Measurements from ENCODE around the gene GNB5.
"Not testable (repeated sequence)": the region's sequence is repeated elsewhere in the genome, so short reads cannot be mapped to it uniquely, and the experiment has no call there.

Gene GNB5

DNA sequence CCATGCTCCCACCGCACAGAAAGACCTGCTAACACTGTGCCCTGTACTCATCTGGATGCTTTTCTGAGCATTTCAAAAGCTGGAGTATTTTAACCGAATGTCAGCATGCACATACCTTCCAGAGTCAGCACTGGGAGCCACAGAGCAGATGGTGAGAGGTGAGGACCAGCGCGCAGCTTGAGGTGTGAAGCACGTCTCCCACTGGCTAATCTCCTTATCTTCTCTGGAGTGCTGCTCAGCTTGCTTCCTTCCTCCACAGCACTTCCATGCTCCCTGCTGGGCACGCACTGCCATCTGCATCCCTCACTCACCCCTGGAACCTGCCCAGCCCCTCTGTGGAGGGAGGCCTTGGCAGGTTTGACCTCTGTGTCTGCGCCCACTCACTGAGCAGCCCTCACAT lies at the start of gene GNB5:
GNB5 (minus strand) TSS at position 186 of the 400 bp plus-strand sequence. CDS start 6,716 bp downstream, outside the sequence.
- Histone ChIP-seq H3K9me3 (ENCODE audit: control insufficient read depth, low read depth, low read length) (no peaks in the 10 kb centered on the region), H3K4me1 (ENCODE audit: control insufficient read depth, low read depth, low read length) (no peaks in the 10 kb centered on the region), H3K4me3 (ENCODE audit: low read length) (no peak within 1 kb of the TSS), H3K27ac (ENCODE audit: low read length) (no peak within 1 kb of the TSS), H3K27me3 (ENCODE audit: control insufficient read depth, insufficient read depth, low read length) (no peaks in the 10 kb centered on the region), H3K36me3 (ENCODE audit: control insufficient read depth, low read depth, low read length) (peaks cover 2% of the 10 kb centered on the region), H3K9ac (ENCODE audit: low read length) (no peak within 1 kb of the TSS)

DNA sequence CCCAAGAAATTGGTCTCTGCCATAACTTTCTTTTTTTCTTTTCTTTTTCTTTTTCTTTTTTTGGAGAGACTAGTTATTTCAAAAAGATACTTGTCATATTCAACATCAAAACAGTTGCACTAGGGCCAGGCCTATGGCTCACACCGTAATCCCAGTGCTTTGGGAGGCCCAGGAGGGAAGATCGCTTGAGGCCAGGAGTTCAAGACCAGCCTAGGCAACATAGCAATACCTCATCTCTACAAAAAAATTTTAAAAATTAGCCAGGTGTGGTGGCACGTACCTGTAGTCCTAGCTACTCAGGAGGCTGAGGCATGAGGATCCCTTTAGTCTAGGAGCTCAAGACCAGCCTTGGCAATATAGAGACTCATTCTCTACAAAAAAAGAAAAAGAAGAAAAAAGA lies 49.0 kb upstream of the GNB5 start:
- Histone ChIP-seq H3K27ac (ENCODE audit: low read length) (no peak overlapping the region), H3K4me1 (ENCODE audit: control insufficient read depth, low read depth, low read length) (no peaks in the 10 kb centered on the region), H3K4me3 (ENCODE audit: low read length) (no peak overlapping the region), H3K9ac (ENCODE audit: low read length) (no peak overlapping the region), H3K9me3 (ENCODE audit: control insufficient read depth, low read depth, low read length) (no peaks in the 10 kb centered on the region), H3K27me3 (ENCODE audit: control insufficient read depth, insufficient read depth, low read length) (no peaks in the 10 kb centered on the region), H3K36me3 (ENCODE audit: control insufficient read depth, low read depth, low read length) (peaks cover 61% of the 10 kb centered on the region)

DNA sequence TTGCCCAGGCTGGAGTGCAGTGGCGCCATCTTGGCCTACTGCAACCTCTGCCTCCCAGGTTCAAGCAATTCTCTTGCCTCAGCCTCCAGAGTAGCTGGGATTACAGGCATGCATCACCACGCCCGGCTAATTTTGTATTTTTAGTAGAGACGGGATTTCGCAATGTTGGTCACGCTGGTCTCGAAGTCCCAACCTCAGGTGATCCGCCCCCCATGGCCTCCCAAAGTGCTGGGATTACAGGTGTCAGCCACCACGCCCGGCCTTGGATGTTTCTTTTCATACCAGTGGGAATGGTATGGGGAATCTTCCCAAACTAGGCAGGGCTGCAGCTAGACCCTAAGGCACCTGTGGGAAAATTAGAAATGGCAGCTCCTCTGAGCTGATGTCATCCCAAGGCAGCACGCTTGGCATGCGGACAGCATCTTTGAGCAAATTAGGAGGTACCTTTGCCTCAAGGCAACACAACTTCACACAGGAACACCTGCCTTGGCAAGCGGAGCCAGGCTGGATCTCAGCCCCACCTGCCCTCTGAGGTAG lies 47.9 kb upstream of the GNB5 start:
- not testable (repeated sequence) for H3K27me3 ChIP-seq (ENCODE audit: control insufficient read depth, insufficient read depth, low read length); H3K9ac ChIP-seq (ENCODE audit: low read length); H3K27ac ChIP-seq (ENCODE audit: low read length); H3K9me3 ChIP-seq (ENCODE audit: control insufficient read depth, low read depth, low read length); H3K4me1 ChIP-seq (ENCODE audit: control insufficient read depth, low read depth, low read length); H3K4me3 ChIP-seq (ENCODE audit: low read length)
- H3K36me3 ChIP-seq (ENCODE audit: control insufficient read depth, low read depth, low read length): peaks cover 61% of the 10 kb centered on the region

DNA sequence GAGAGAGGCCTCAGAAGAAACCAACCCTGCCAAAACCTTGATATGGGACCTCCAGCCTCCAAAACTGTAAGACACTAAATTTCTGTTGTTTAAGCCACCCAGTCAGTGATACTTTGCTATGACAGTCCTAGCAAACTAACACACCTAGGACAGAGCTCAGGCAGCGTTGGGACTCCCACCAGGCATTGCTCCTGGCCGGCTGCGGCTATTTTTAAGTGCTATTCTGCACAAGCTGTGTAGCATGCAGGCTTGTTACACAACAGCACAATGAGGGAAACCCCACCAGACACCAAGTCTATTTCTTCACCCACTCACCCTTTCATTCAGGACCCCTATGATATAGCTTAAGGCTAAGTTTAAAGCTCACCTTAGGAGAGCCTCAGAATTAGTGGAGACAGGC lies 47.0 kb upstream of the GNB5 start:
- Histone ChIP-seq H3K27me3 (ENCODE audit: control insufficient read depth, insufficient read depth, low read length) (no peaks in the 10 kb centered on the region), H3K9me3 (ENCODE audit: control insufficient read depth, low read depth, low read length) (no peaks in the 10 kb centered on the region), H3K36me3 (ENCODE audit: control insufficient read depth, low read depth, low read length) (peaks cover 56% of the 10 kb centered on the region), H3K27ac (ENCODE audit: low read length) (no peak overlapping the region), H3K4me3 (ENCODE audit: low read length) (no peak overlapping the region), H3K4me1 (ENCODE audit: control insufficient read depth, low read depth, low read length) (no peaks in the 10 kb centered on the region), H3K9ac (ENCODE audit: low read length) (no peak overlapping the region)

DNA sequence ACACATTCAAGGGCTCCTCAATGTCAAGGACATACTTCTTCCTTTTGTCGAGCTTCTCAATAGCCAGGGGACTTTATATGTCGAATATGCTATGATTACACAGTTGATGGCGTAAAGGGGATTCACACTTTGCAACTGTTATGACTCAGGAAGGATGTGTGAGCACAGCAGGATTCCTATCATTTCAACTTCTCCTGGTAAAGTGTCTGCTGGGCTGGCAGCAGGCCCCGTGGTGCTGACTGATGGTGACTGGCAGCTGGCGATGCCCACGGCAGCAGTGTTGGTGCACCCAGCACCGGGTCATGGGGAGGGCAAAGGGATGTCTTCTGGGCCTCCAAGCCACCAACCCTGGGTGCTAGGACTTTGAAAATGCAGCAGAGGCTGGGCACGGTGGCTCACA lies 44.8 kb upstream of the GNB5 start:
- no peak overlapping the region for H3K27ac ChIP-seq (ENCODE audit: low read length)
- H3K36me3 ChIP-seq (ENCODE audit: control insufficient read depth, low read depth, low read length): peaks cover 47% of the 10 kb centered on the region
- H3K27me3 ChIP-seq (ENCODE audit: control insufficient read depth, insufficient read depth, low read length): no peaks in the 10 kb centered on the region
- no peak overlapping the region for H3K4me3 ChIP-seq (ENCODE audit: low read length)
- no peak overlapping the region for H3K9ac ChIP-seq (ENCODE audit: low read length)
- H3K9me3 ChIP-seq (ENCODE audit: control insufficient read depth, low read depth, low read length): no peaks in the 10 kb centered on the region
- H3K4me1 ChIP-seq (ENCODE audit: control insufficient read depth, low read depth, low read length): no peaks in the 10 kb centered on the region

DNA sequence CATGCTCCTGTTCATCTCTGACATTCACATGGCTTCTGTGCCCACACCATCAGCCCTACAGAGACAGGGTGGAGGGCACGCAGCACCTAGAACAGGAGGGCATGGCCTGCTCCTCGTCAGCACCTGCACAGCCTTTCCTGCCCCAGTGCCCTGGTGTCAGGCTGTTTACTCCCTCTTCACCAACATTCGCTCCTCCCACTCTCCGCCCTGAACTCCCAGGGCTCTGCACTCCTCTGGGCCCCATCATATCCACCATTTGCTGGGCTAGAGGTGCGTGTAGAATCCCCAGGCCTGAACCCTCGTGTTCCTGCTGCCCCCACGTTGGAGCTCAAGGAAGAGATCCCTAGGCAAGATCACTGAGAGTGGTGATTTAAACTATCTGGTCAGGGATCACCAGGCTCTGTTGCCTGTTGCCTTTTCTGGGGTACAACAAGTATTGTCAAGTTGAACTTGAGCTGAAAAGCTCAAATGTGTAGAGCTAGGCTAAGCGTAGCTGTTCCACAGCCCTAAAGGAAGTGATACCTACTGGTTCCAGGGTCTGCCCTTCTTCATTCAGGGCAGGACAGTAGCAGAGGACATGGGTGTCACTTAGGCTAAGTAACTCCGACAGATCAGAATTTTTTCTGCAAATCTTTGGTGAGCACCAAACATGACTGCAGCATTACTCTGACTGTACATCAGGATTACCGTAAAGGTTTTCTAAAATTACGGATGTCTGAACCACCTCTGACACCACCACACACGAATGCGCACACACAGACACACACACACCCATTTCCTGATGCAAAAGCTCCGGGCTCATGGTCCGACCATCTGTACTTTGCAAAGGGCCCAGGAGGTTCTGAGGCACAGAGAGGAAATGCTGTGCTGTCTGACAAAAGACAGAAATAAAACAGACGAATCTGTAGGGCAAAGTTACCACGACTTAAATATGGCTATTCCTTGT lies 43.7 kb upstream of the GNB5 start:
- Histone ChIP-seq H3K27me3 (ENCODE audit: control insufficient read depth, insufficient read depth, low read length) (no peaks in the 10 kb centered on the region), H3K4me3 (ENCODE audit: low read length) (no peak overlapping the region), H3K9ac (ENCODE audit: low read length) (no peak overlapping the region), H3K36me3 (ENCODE audit: control insufficient read depth, low read depth, low read length) (peaks cover 47% of the 10 kb centered on the region), H3K27ac (ENCODE audit: low read length) (no peak overlapping the region), H3K4me1 (ENCODE audit: control insufficient read depth, low read depth, low read length) (no peaks in the 10 kb centered on the region), H3K9me3 (ENCODE audit: control insufficient read depth, low read depth, low read length) (no peaks in the 10 kb centered on the region)

DNA sequence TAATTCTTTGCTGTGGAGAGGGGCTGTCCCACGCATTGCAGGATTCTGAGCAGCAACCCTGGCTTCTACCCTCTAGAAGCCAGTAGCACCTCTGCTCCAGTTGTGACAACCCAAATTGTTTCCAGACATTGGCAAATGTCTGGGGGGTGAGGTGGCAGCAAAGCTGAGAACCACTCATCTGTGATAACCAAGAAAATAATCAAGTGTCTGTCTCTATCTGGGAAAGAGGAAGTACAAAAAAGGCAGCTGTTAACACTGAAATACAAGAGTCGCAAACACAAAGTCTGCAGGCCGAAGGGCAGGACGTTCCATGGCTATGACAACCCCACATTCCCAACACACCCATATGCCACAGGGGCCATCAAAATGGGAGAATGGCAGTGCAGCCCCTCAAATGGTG lies 42.2 kb upstream of the GNB5 start:
- H3K4me3 ChIP-seq (ENCODE audit: low read length): no peak overlapping the region
- no peaks in the 10 kb centered on the region for H3K4me1 ChIP-seq (ENCODE audit: control insufficient read depth, low read depth, low read length)
- no peak overlapping the region for H3K27ac ChIP-seq (ENCODE audit: low read length)

DNA sequence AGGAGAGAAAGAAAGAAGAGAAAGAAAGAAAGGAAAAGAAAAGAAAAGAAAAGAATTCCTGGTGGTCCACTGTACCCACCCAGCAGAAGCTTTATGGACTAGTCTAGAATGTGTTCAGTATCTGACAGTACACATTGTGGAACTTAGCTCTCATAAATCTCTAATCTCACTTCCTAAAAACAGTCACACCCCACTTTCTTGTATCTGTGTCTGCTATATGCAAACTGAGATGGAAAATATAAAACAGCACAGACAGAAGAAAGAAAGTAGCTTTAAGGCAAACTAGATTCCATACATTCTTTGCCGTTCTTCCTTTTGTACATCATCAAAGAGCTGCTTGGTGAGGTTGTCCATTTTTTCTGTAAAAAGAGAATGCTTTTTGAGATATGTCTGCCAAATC lies 41.1 kb upstream of the GNB5 start:
- Histone ChIP-seq H3K4me3 (ENCODE audit: low read length) (no peak overlapping the region), H3K9ac (ENCODE audit: low read length) (no peak overlapping the region), H3K9me3 (ENCODE audit: control insufficient read depth, low read depth, low read length) (no peaks in the 10 kb centered on the region), H3K27ac (ENCODE audit: low read length) (no peak overlapping the region), H3K36me3 (ENCODE audit: control insufficient read depth, low read depth, low read length) (peaks cover 39% of the 10 kb centered on the region), H3K4me1 (ENCODE audit: control insufficient read depth, low read depth, low read length) (no peaks in the 10 kb centered on the region), H3K27me3 (ENCODE audit: control insufficient read depth, insufficient read depth, low read length) (no peaks in the 10 kb centered on the region)

More for the DNA sequence above, 42.2 kb upstream of the GNB5 start:
- peaks cover 43% of the 10 kb centered on the region for H3K36me3 ChIP-seq (ENCODE audit: control insufficient read depth, low read depth, low read length)
- no peaks in the 10 kb centered on the region for H3K27me3 ChIP-seq (ENCODE audit: control insufficient read depth, insufficient read depth, low read length)
- H3K9ac ChIP-seq (ENCODE audit: low read length): no peak overlapping the region
- H3K9me3 ChIP-seq (ENCODE audit: control insufficient read depth, low read depth, low read length): no peaks in the 10 kb centered on the region

DNA sequence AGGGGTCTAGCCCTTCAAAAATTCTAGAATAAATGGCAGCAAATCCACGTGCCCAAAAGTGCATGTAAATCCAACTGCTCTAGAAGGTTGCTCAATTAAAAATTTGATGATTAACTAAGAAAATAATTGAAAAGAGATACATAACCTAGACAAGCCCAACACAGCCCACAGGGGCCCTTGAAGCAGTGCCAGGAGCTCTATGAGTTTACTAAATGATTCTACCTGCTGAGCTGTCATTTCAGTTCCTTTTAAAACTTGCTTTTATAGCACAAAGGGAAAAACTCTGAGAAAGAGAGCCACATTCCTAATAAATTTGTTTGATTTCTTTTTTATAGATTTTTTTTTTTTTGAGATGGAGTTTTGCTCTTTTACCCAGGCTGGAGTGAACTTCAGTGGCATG lies 38.9 kb upstream of the GNB5 start:
- Histone ChIP-seq H3K9me3 (ENCODE audit: control insufficient read depth, low read depth, low read length) (no peaks in the 10 kb centered on the region), H3K4me1 (ENCODE audit: control insufficient read depth, low read depth, low read length) (no peaks in the 10 kb centered on the region), H3K36me3 (ENCODE audit: control insufficient read depth, low read depth, low read length) (peaks cover 24% of the 10 kb centered on the region), H3K27me3 (ENCODE audit: control insufficient read depth, insufficient read depth, low read length) (no peaks in the 10 kb centered on the region), H3K9ac (ENCODE audit: low read length) (no peak overlapping the region), H3K27ac (ENCODE audit: low read length) (no peak overlapping the region), H3K4me3 (ENCODE audit: low read length) (no peak overlapping the region)

DNA sequence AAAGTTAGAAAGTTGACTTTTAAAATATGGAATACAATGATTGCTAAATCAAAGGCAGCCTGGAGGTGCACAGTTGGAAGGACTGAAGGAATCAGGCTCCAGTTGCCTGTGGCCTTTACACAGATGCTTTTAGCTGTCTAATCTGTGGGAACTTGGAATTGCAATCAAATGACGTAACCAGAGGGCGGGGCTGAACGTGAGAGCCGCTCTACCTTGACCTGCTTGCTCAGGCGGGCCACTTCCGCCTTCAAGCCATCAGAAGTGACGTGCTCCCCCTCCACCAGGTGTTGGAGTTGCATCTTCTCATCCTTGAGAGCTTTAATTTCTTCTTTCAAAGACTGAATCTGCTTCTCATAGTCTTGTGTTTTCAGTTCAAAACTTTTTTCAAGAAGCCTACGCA lies 37.7 kb upstream of the GNB5 start:
- Histone ChIP-seq H3K36me3 (ENCODE audit: control insufficient read depth, low read depth, low read length) (peaks cover 24% of the 10 kb centered on the region), H3K9me3 (ENCODE audit: control insufficient read depth, low read depth, low read length) (no peaks in the 10 kb centered on the region), H3K27ac (ENCODE audit: low read length) (no peak overlapping the region), H3K4me1 (ENCODE audit: control insufficient read depth, low read depth, low read length) (no peaks in the 10 kb centered on the region), H3K4me3 (ENCODE audit: low read length) (no peak overlapping the region), H3K9ac (ENCODE audit: low read length) (no peak overlapping the region), H3K27me3 (ENCODE audit: control insufficient read depth, insufficient read depth, low read length) (no peaks in the 10 kb centered on the region)

DNA sequence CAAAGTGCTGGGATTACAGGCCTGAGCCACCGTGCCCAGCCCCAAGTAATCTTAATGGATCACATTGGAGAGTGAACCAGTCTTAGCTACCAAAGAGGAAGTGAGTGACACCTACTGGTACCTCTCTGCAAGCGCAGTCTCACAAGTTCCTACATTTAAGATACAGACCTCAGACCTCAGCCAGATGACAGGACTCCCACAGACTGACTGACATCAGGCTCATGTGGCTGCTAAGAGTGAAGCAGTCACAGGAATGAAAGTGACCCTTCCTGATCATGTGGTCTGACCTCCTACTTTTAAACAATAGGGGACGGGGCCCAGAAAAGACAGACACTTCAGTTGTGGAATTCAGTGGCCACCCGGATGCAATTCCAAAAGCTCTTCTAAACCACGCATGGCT lies 36.3 kb upstream of the GNB5 start:
- H3K9ac ChIP-seq (ENCODE audit: low read length): no peak overlapping the region
- no peaks in the 10 kb centered on the region for H3K4me1 ChIP-seq (ENCODE audit: control insufficient read depth, low read depth, low read length)
- no peak overlapping the region for H3K27ac ChIP-seq (ENCODE audit: low read length)
- H3K9me3 ChIP-seq (ENCODE audit: control insufficient read depth, low read depth, low read length): no peaks in the 10 kb centered on the region
- H3K4me3 ChIP-seq (ENCODE audit: low read length): no peak overlapping the region
- peaks cover 31% of the 10 kb centered on the region for H3K36me3 ChIP-seq (ENCODE audit: control insufficient read depth, low read depth, low read length)
- H3K27me3 ChIP-seq (ENCODE audit: control insufficient read depth, insufficient read depth, low read length): no peaks in the 10 kb centered on the region

DNA sequence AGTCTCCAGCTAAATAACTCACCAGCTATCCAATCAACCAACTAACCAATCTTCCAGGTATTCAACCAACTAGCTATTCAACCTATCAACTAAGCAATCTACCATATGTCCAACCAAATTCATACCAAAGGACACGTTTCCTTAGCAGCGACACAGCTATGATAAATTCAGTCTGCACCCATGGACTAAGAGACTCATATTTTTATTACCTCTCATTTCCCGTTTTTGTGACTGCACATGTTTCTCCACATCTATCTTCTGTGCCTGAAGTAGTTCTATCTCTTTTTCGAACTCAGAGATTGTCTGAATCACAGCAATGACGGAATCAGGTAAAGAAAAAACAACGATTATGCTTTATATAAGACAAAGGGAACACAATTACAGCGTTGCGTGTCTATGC lies 34.0 kb upstream of the GNB5 start:
- H3K4me3 ChIP-seq (ENCODE audit: low read length): no peak overlapping the region
- H3K36me3 ChIP-seq (ENCODE audit: control insufficient read depth, low read depth, low read length): peaks cover 38% of the 10 kb centered on the region
- no peak overlapping the region for H3K27ac ChIP-seq (ENCODE audit: low read length)
- no peaks in the 10 kb centered on the region for H3K27me3 ChIP-seq (ENCODE audit: control insufficient read depth, insufficient read depth, low read length)
- H3K9me3 ChIP-seq (ENCODE audit: control insufficient read depth, low read depth, low read length): no peaks in the 10 kb centered on the region
- H3K9ac ChIP-seq (ENCODE audit: low read length): no peak overlapping the region
- H3K4me1 ChIP-seq (ENCODE audit: control insufficient read depth, low read depth, low read length): no peaks in the 10 kb centered on the region

Data from iPS-18a (cell line).